UCSD-AML1 (cell line): ENCODE data around the gene IFNA2.
"Not testable (repeated sequence)": the region's sequence is repeated elsewhere in the genome, so short reads cannot be mapped to it uniquely, and the experiment has no call there.

Experiments
- DNase-seq: peaks from one replicate; lab custom pipeline; 2025; ENCODE audit not compliant: unreplicated experiment; lab: John Stamatoyannopoulos, UW

Gene IFNA2

DNA sequence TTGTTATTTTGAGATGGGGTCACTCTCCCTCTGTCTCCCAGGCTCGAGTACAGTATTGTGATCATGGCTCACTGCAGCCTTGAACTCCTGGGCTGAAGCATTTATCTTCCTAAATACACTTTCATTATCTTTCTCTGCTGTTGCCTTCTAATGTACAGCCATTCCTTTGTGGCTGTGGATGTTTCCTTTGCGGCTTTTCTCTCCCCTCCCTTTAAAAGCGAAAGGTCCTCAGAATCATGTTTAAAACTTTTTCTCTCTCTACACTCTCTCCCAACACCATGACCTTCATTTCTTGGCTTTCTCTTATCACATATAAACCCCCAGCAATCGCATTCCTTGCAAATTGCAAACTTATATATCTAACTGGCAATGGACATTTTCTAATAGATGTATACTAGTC is 1.6 kb downstream of the IFNA2 start:
- DNase-seq = no peak

DNA sequence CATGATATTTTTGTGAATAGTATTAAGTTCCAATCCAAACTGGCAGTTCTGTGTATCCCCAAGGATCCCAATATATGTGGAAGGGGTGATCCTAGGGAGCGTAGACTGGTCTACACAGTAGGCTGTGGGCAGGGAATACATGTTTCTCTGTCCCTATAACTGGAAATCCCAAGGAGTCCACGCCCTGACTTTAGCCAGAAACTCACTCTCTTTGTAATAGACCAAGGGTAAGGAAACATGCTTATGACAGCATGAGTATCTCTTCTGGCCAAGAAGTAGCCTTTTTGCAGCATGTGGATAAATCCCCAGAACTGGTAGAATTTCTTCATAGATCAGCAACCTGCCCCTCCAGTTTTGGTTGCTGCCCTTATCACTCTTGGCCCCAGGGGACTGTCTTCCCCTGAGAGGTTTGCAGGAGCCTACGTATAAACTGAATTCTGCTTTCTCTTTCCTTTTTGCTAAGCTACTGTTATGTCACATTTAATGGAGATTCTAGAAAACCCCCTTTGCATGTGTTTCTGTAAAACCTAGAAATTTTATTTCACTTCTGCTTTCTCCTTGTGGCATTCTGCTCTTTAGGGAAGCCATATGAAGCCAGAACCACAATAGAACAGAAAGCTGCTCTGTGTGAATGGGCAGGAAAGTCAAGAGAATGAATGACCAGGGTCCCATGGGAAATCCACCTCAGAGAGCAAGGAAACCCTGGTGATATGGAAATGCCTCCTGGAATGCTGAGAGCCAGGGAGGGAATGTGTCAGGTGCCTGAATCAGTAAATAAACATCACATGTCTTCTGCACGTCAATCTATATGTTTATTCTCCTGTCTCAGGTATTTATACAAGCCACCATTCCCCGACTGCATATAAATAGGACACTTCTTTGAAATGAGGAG is 3.5 kb downstream of the IFNA2 start:
- DNase-seq = no peak

DNA sequence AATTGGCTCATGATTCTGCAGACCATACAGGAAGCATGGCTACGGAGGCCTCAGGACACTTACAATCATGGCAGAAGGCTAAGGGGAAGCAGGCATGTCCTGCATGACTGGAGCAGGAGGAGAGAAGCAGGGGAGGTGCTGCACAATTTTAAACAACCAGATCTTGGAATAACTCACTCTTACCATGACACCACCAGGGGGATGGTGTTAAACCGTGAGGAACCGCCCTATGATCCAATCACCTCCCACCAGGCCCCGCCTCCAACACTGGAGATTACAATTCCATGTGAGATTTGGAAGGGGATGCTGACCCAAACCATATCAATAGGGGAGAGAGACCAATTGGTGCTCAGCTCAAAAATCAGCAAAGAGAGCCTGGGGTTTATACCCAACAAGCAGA is 13.7 kb downstream of the IFNA2 start:
- DNase-seq = not testable (repeated sequence)

DNA sequence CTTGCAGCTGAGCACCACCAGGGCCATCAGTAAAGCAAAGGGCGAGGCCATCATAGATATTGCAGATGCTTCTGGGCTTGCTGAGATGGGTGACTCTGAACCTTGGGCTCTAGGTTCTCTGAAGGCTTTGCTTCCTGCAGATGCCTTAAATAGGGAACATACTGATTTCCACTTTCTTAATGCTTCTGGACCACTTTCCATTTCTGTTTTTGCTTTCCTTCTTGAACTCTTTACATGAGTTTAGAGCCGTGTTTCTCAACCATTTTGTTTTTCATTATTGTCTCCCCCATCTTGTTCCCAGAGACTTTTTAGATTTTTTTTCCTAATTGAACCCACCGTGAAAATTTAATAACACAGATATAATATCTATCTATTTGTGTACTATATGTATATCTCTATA is 17.2 kb downstream of the IFNA2 start, which contains the start of gene IFNA13:
Gene IFNA13, minus strand, starts transcription at position 101 of the 400 bp plus-strand sequence. Its CDS starts 47 bp downstream, at position 54.
- DNase-seq = no peak

DNA sequence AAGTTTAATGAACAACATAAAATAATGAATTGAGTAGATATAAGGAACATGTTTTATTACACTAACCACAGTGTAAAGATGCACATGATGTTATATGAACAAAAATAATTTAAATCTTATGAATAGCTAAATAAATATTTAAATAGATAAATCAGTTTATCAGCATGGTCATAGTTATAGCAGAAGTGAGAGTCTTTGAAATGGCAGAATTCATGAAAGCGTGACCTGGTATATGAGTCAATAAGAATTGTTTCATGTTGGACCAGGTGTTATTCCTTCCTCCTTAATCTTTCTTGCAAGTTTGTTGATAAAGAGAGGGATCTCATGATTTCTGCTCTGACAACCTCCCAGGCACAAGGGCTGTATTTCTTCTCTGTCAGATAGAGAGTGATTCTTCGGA is 18.0 kb downstream of the IFNA2 start:
- not testable (repeated sequence) for DNase-seq

DNA sequence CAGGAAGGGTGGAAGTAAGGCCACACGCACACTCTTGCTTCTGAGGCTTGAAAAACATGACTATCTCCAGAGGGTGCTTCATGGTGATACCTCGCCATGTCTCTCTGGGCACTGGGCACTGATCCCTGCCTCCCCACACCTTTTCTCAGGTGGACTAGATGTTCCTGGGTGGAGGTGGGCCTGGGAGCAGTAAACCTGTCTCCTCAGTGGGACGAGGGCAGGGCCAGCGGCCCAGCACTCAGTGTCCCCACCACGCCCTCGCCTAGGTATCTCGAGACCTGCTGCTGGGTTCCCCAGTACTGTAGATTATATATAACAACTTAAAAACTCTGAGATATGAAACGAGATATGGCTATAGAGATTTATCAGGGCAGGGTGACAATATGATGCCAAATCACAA is 22.9 kb downstream of the IFNA2 start:
- no peak for DNase-seq

- no peak for DNase-seq
These were observed 27.4 kb downstream of the IFNA2 start for GRCh38 chr9:21357479-21358460.

- DNase-seq = no peak
These were observed 34.4 kb downstream of the IFNA2 start, which contains the start of gene IFNA6 for GRCh38 chr9:21350787-21351186. Gene IFNA6, minus strand, starts transcription at chr9:21350887. Its CDS starts 0 bp downstream, at chr9:21350887.

- no peak for DNase-seq
These were observed 36.7 kb downstream of the IFNA2 start for GRCh38 chr9:21348430-21348970.

DNA sequence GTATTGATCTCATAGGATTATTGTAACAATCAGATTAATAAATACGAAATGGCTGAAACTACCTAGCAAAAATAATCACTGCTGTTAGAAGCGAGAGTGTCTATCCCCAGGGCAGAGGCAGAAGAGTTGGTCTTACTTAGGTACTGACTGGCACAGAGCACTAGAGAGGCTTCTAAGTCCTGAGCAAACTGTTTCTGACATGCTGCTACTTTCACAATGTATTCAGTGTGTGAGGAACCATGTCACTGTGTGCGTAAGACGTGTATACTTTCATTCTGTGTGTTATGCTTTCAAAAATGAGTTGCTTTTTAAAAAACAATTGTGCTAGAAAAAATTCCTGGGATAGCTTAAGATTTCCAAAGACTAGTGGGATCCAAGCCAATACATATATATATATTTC is 44.5 kb downstream of the IFNA2 start:
- DNase-seq = no peak

DNA sequence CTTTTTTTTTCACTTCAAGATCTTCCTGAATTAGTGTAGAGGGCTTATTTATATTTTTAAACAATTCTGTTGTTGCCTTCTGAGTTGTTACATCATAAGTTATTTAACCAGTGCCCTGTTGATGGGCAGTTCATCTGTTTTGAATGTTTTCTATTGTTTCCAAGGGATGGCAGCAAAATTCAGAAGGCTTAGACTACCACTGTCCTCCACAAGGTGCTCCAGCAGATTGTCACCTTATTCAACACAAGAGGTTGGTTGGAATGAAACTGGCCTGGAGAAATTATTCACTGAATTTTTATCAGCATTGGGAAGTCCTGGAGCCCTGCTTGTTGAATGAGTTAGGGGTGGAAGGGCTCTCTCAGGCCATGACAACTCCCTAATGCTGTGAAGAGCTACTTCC is 48.7 kb downstream of the IFNA2 start:
- DNase-seq = no peak

DNA sequence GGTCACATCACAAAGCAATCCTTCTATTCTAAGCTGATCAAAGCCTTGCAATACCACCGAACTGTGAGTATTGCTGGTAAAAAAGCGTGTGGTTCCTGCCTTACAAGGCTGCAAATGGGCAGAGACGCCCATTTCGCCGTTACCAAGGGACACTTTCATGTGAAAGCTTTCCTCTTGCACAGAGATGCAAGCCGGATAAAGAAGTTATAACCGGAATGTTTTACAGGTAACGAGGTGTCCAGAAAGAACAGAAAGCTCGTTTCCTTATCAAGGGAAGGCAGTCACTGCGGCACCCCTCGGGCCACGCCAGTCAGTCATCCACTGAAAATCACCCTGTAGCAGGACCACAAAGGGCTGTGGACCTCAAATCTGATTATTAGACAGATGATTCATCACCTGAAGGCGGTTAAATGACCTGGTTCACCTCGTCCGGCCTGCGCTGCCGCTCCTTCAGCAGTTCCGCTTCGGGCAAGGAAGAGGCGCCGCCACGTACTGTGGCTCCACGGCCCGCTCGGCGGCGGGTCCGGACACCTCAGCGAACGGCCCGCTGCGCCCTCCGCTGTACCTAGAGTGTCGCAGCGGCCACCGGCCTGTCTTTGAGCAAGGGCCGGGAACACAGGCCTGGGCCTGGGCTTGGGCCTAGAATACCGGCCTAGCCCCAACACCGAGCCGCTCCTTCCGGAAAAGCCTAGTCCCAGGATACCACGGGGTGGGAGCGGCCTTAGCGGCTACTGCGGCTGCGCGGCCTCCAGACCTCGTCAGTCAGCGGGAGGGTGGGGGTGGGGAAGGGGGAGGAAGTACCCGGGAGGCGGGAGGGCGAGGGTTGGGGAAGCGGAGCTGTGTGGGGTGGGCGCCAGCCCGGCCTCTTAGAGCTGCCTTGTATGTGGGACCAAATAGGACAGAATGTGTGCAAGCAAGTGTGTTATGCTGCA is 50.2 kb downstream of the IFNA2 start, which contains the start of gene KLHL9:
Gene KLHL9, minus strand, starts transcription at position 704 of the 932 bp plus-strand sequence. Its CDS starts 545 bp downstream, at position 159.
- peak; percentile 92 for DNase-seq
